Left lung (tissue), 10 donors: ENCODE data around the gene JMJD1C. TPM values are rescaled to one million over a fixed set of nuclear protein-coding genes. Genes with fewer than 3 reads are reported as not detected.
A peak's percentile ranks its signal among the peaks of the same experiment; 100 is the strongest.

Experiments
- ATAC-seq: fragments of 200-7000 bp; cut with Tn5 transposase; one replicate; pipeline ENCODE4 v1.9.1; 2020; ENCODE audit warnings: moderate library complexity
- DNase-seq, 4 donors: peaks; one replicate each; pipeline ENCODE4 v3.0.0-alpha.2; 2013 to 2020
- H3K27ac ChIP-seq, 2 donors: fragments of 200-600 bp; sonication (generic) in 1 of 2; one replicate each; pipeline versions ENCODE4 v1.5.0 to v1.8.0; 2020 to 2021
- H3K27me3 ChIP-seq, 2 donors: fragments of 200-600 bp; sonication (generic) in 1 of 2; one replicate each; pipeline versions ENCODE4 v1.5.0 to v1.8.0; 2020 to 2021
- H3K36me3 ChIP-seq, 2 donors: fragments of 200-600 bp; sonication (generic) in 1 of 2; one replicate each; pipeline versions ENCODE4 v1.5.0 to v1.8.0; 2020 to 2021
- H3K4me1 ChIP-seq, 2 donors: fragments of 200-600 bp; one replicate each; pipeline ENCODE4 v1.8.0; 2021
- H3K4me3 ChIP-seq, 2 donors: fragments of 200-600 bp; sonication (generic) in 1 of 2; one replicate each; pipeline versions ENCODE4 v1.5.0 to v1.8.0; 2020 to 2021; ENCODE audit warnings: mild to moderate bottlenecking in 1 of 2
- H3K9me3 ChIP-seq, 2 donors: fragments of 200-600 bp; sonication (generic) in 1 of 2; one replicate each; pipeline versions ENCODE4 v1.5.0 to v1.8.0; 2020 to 2021
- intact Hi-C, 2 donors: fragments of 100-400 bp; cut with DNase I; formaldehyde crosslinking; loops; one replicate each; pipeline versions ENCODE4 v1.11.2 to v1.14.2; 2022
- polyA plus RNA-seq, 6 donors: library from polyadenylated mRNA; unstranded; fragments of 120-200 nt; gene quantifications; one replicate each; pipeline ENCODE4 v1.2.1, GENCODE V29; 2013; ENCODE audit not compliant: insufficient read length in 6 of 6
- total RNA-seq, 2 donors: library from RNA; stranded (reverse); fragmentation: NEBNext Ultra II Directional; extraction: Animal tissue kit (Norgen Biotek cat#: 25700); gene quantifications; one replicate each; pipeline ENCODE4 v1.2.1, GENCODE V29; 2021
- TF ChIP-seq, protein P1 (sequence below), 2 donors: fragments of 200-600 bp; sonication (generic) in 1 of 2; IDR thresholded peaks; one replicate each; pipeline versions ENCODE4 v1.5.0 to v1.8.0; 2021; ENCODE audit warnings: antibody characterized with exemption in 2 of 2
- donor health status: DM: no; HTN: yes; CAD: no.
- donor health status: DM: no; HTN: no; CAD: no.

Gene JMJD1C
- total and polyA plus RNA-seq, 8 donors, result 68.0 to 130 (median 98.6) TPM

DNA sequence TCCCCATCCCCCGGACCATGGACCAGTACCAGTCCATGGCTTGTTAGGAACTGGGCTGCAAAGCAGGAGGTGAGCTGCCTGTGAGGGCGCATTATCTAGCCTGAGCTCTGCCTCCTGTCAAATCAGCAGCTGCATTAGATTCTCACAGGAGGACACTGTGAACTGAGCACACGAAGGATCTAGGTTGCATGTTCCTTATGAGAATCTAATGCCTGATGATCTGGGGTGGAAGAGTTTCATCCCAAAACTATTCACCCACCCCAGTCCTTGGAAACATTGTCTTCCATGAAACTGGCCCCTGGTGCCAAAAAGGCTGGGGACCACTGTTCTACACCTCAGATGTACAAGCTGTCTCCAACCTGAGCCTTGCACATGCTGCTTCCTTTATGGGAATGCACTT lies 24.1 kb upstream of the JMJD1C start:
- H3K36me3 ChIP-seq, result no peaks in the 10 kb centered on the region
- DNase-seq (no peak), ATAC-seq (no peak)
- H3K27me3 ChIP-seq, result no peaks in the 10 kb centered on the region
- no peaks in the 10 kb centered on the region for H3K9me3 ChIP-seq
- TF ChIP-seq, protein P1, sequence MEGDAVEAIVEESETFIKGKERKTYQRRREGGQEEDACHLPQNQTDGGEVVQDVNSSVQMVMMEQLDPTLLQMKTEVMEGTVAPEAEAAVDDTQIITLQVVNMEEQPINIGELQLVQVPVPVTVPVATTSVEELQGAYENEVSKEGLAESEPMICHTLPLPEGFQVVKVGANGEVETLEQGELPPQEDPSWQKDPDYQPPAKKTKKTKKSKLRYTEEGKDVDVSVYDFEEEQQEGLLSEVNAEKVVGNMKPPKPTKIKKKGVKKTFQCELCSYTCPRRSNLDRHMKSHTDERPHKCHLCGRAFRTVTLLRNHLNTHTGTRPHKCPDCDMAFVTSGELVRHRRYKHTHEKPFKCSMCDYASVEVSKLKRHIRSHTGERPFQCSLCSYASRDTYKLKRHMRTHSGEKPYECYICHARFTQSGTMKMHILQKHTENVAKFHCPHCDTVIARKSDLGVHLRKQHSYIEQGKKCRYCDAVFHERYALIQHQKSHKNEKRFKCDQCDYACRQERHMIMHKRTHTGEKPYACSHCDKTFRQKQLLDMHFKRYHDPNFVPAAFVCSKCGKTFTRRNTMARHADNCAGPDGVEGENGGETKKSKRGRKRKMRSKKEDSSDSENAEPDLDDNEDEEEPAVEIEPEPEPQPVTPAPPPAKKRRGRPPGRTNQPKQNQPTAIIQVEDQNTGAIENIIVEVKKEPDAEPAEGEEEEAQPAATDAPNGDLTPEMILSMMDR (IDR thresholded peaks at IDR 0.05), result no peak
- H3K27ac ChIP-seq, result no peak overlapping the region
- no peak overlapping the region for H3K4me3 ChIP-seq
- H3K4me1 ChIP-seq, result peaks cover 0 to 25% of the 10 kb centered on the region in 2 donors
- intact Hi-C loops, result no loop called here

DNA sequence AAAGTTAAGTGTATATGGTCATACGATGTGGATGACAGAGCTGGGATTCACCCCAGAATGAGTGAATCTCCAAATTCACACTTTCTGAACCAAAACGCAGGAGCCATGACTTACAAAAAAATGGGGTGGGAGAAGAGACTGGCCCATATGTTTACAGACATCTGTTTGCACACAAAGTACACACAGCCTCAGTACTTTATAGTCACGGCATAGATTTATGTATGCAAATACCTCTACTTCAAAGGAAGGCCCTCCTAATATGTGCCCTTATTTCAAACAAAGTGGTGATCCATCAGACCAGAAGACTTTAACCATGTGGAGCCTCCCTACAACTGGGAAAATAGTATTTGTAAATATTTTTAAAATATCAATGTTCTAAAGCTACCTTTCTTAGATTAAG lies 22.2 kb upstream of the JMJD1C start:
- DNase-seq, result no peak
- Histone ChIP-seq H3K4me3 (no peak overlapping the region), H3K9me3 (no peaks in the 10 kb centered on the region), H3K4me1 (peaks cover 0 to 25% of the 10 kb centered on the region in 2 donors), H3K36me3 (no peaks in the 10 kb centered on the region), H3K27me3 (no peaks in the 10 kb centered on the region), H3K27ac (no peak overlapping the region)
- TF ChIP-seq, protein P1 (IDR thresholded peaks at IDR 0.05), result no peak
- no peak for ATAC-seq
- intact Hi-C loops, result no loop called here

DNA sequence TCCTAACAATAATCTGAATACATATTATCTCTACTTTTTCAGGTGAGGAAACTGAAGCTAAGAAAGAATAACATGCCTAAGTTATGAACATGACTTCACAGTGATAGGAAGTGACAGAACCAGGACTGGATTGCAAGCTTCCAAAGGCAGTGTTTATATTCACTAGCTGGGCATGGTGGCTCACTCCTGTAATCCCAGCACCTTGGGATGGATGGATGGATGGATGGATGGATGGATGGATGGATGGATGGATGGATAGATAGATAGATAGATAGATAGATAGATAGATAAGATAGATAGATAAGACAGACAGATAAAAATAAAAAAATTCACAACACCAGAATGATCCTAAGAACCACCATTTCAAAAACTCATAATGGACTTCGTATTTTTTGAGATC lies 18.2 kb upstream of the JMJD1C start:
- no peak for DNase-seq
- TF ChIP-seq, protein P1 (IDR thresholded peaks at IDR 0.05), result no peak
- ATAC-seq, result no peak

DNA sequence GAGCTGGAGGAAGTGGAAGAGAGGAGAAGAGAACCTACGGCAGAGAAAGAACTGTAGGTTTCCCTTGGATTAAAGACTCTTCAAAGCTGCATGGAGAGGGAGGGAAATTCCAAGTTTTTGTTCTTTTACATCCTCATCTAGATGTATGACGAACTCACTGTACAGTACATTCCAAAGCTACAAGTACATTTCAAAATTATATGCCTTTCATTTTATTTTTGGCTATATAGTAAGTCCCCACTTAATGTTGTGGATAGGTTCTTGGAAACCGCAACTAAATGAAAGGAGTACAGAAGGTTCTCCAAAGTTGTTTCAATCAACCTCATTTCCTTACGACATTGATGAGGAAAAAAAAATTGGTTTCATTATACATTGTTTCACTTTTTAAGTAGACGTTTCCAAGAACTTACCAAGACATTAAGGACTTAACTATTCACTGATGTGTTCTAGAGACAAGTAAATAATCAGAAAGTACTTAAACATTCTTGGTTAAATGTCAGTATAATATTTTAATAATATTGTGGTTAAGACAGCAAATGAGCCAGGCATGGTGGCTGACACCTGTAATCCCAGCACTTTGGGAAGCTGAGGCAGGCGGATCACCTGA lies 16.1 kb upstream of the JMJD1C start:
- DNase-seq (peak in 2 of 4 donors; percentile 16 to 27), ATAC-seq (peak; percentile 79)
- no peak overlapping the region for H3K4me3 ChIP-seq
- no peaks in the 10 kb centered on the region for H3K27me3 ChIP-seq
- peak overlapping the region; percentile 24 to 28 for H3K27ac ChIP-seq
- TF ChIP-seq, protein P1 (IDR thresholded peaks at IDR 0.05), result no peak
- H3K4me1 ChIP-seq, result peaks cover 0 to 12% of the 10 kb centered on the region in 2 donors
- intact Hi-C loops, result no loop called here
- H3K9me3 ChIP-seq, result no peaks in the 10 kb centered on the region
- no peaks in the 10 kb centered on the region for H3K36me3 ChIP-seq

More for the DNA sequence above, 18.2 kb upstream of the JMJD1C start:
- H3K9me3 ChIP-seq, result no peaks in the 10 kb centered on the region
- intact Hi-C loops, result no loop called here
- H3K4me3 ChIP-seq, result no peak overlapping the region
- no peak overlapping the region for H3K27ac ChIP-seq
- peaks cover 0 to 12% of the 10 kb centered on the region in 2 donors for H3K4me1 ChIP-seq
- no peaks in the 10 kb centered on the region for H3K27me3 ChIP-seq
- no peaks in the 10 kb centered on the region for H3K36me3 ChIP-seq

DNA sequence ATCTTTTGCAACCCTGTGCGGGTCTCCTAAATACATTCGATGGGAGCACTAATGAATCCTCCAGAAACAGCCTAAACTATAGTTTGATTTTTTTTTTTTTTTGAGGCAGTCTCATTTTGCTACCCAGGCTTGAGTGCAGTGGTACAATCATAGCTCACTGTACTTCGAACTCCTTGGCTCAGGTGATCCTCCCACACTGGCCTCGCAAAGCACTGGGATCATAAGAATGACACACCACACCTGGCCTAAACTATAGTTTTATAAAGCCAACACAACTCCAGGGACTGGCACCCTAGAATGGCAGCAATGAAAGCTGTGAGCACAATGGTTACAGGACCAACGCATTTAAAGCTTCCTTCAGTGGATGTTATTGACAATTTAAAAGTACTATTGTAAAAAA lies 14.5 kb upstream of the JMJD1C start:
- Histone ChIP-seq H3K4me3 (no peak overlapping the region), H3K27me3 (no peaks in the 10 kb centered on the region), H3K27ac (no peak overlapping the region), H3K36me3 (no peaks in the 10 kb centered on the region), H3K9me3 (no peaks in the 10 kb centered on the region), H3K4me1 (peaks cover 0 to 6% of the 10 kb centered on the region in 2 donors)
- DNase-seq (no peak), ATAC-seq (no peak)
- intact Hi-C loops, result no loop called here
- TF ChIP-seq, protein P1 (IDR thresholded peaks at IDR 0.05), result no peak
